PFSK-1 (cell line): ENCODE measurements around the gene CRB2.

Source experiments
- FOXP2 ChIP-seq: optimal IDR thresholded peaks from 2 replicates; pipeline ENCODE3; 2011; ENCODE audit warnings: borderline replicate concordance, control low read depth, inconsistent platforms; ENCODE audit not compliant: insufficient read depth; ENCODE audit errors: extremely low read length, extremely low read depth
- POLR2AphosphoS5 ChIP-seq: IDR thresholded peaks from 2 replicates; pipeline ENCODE4 v1.6.1; 2012; ENCODE audit warnings: low read depth, mild to moderate bottlenecking, control low read depth, low read length, moderate library complexity
- SIN3A ChIP-seq: IDR thresholded peaks from 2 replicates; pipeline ENCODE4 v1.6.1; 2012; ENCODE audit warnings: mild to moderate bottlenecking, low read length, moderate library complexity, borderline replicate concordance; ENCODE audit not compliant: insufficient read depth
- TF ChIP-seq, protein P1 (sequence below), 2 experiments: IDR thresholded peaks; 2 replicates each; pipeline versions ENCODE4 v1.6.1 to v1.8.0; 2011 to 2012; ENCODE audit warnings: low read depth in 2 of 2, low read length in 2 of 2, control low read depth in 1 of 2, inconsistent platforms in 1 of 2, mild to moderate bottlenecking in 1 of 2, moderate library complexity in 1 of 2; ENCODE audit not compliant: insufficient read depth in 1 of 2

DNA sequence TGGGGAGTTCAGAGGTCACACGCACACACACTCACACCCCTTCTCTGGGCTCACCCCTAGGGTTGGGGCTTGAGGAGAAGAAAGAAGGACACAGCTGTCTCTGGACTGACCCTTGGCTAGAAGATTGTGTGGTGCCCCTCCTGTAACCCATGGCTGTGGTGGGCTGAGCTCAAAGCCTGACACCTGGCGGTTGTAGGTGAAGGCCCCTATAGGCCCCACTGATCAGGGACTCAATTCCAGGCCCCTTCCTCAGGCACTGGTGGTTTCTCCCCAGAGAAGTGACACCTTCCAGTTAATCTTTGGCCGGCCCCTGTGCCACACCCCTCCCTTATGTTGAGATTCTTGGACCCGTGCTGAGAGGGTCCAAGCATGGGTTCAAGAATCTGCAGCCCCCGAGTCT lies 35.2 kb upstream of the CRB2 start:
- TF ChIP-seq, protein P1, sequence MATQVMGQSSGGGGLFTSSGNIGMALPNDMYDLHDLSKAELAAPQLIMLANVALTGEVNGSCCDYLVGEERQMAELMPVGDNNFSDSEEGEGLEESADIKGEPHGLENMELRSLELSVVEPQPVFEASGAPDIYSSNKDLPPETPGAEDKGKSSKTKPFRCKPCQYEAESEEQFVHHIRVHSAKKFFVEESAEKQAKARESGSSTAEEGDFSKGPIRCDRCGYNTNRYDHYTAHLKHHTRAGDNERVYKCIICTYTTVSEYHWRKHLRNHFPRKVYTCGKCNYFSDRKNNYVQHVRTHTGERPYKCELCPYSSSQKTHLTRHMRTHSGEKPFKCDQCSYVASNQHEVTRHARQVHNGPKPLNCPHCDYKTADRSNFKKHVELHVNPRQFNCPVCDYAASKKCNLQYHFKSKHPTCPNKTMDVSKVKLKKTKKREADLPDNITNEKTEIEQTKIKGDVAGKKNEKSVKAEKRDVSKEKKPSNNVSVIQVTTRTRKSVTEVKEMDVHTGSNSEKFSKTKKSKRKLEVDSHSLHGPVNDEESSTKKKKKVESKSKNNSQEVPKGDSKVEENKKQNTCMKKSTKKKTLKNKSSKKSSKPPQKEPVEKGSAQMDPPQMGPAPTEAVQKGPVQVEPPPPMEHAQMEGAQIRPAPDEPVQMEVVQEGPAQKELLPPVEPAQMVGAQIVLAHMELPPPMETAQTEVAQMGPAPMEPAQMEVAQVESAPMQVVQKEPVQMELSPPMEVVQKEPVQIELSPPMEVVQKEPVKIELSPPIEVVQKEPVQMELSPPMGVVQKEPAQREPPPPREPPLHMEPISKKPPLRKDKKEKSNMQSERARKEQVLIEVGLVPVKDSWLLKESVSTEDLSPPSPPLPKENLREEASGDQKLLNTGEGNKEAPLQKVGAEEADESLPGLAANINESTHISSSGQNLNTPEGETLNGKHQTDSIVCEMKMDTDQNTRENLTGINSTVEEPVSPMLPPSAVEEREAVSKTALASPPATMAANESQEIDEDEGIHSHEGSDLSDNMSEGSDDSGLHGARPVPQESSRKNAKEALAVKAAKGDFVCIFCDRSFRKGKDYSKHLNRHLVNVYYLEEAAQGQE (IDR thresholded peaks at IDR 0.05; ENCODE audit: insufficient read depth in 1 of 2, low read depth in 2 of 2, low read length in 2 of 2), result no peak
- TF ChIP-seq SIN3A (no peak), FOXP2 (no peak), POLR2AphosphoS5 (no peak)
